ENCODE data around the gene MDM4. TPM values are rescaled to one million over a fixed set of nuclear protein-coding genes. Genes with fewer than 3 reads are reported as not detected.

MDM4 gene
- total RNA-seq, 6 experiments from 2014 or later, result 21.0 to 37.6 (median 25.3) TPM

DNA sequence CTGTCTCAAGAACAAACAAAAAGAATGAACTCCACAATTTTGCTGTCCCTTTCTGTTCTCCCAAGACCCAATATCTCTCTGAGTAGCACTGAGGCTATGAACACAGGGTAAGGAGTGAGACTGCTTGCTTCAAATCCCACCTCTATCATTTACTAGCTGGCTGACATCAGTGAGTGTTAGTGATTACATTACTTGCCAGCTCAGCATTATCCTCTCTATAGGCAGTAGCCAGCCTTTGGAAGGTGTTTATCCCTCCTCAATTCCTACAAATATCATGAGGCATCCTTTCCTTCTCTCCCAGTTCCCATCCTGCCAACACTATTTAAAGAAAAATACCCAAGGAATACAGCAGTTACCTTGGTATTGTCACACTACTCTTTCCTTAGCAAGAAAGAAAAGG is 24.6 kb upstream of the MDM4 start:
- Histone ChIP-seq H3K4me3 (no peak overlapping the region), H3K9me3 (no peaks in the 10 kb centered on the region), H3K4me1 (peaks cover 0 to 16% (median 4%) of the 10 kb centered on the region in 4 donors), H3K27ac (no peak overlapping the region), H3K27me3 (no peaks in the 10 kb centered on the region), H3K36me3 (no peaks in the 10 kb centered on the region)
- no peak for ATAC-seq
- DNase-seq, result no peak
- TF ChIP-seq, protein P1, sequence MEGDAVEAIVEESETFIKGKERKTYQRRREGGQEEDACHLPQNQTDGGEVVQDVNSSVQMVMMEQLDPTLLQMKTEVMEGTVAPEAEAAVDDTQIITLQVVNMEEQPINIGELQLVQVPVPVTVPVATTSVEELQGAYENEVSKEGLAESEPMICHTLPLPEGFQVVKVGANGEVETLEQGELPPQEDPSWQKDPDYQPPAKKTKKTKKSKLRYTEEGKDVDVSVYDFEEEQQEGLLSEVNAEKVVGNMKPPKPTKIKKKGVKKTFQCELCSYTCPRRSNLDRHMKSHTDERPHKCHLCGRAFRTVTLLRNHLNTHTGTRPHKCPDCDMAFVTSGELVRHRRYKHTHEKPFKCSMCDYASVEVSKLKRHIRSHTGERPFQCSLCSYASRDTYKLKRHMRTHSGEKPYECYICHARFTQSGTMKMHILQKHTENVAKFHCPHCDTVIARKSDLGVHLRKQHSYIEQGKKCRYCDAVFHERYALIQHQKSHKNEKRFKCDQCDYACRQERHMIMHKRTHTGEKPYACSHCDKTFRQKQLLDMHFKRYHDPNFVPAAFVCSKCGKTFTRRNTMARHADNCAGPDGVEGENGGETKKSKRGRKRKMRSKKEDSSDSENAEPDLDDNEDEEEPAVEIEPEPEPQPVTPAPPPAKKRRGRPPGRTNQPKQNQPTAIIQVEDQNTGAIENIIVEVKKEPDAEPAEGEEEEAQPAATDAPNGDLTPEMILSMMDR (IDR thresholded peaks at IDR 0.05), result no peak
- no peak for TF ChIP-seq POLR2A (IDR thresholded peaks at IDR 0.05)
- intact Hi-C loops (cut with DNase I), result loop anchor here in 1 of 2 donors (5.0 kb wide), 1 partner anchor 44 kb away; no protein-coding TSS in a partner anchor

DNA sequence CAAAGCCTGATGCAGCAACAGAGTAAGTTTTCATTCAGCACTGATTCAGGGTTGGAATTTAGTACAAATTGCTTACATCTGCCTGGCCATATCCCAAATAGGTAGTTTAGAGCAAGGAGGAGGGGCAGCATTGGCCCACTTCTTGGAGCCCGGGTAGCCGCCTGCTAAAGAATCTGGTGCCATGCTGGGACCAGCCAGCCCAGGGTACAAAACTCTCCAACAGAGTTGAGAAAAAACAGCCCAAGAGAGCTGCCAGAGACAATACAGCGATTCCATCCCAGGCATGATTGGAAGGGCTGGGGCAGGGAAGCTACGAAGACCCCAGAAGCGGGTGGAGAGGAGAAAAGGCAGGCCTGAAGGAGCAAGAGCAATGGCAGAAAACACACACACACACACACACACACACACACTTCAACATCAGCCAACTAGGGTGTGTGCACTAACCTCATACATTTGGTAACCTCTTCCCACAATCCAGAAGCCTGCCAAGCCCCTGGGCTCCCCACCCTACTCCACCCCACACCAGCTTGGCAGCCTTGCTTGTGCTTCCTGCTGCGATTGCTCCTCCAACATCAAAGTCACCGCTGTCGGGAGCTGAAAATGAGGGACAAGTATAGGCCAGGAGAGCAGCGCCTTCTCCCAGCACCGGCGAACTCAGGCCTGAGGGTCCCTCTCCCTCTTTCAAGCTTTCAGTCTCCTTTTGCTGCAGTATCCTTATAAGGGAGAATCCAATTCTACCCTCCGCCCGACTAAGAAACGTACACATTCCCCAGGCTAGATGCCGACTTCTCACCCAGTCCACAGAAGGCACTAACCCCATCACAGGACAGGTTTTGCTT is 22.8 kb upstream of the MDM4 start:
- Histone ChIP-seq H3K9me3 (no peaks in the 10 kb centered on the region), H3K4me3 (peak overlapping the region; percentile 74 to 82 (median 81)), H3K27me3 (no peaks in the 10 kb centered on the region), H3K27ac (peak overlapping the region; percentile 80 to 93 (median 87)), H3K4me1 (peaks cover 0 to 13% (median 4%) of the 10 kb centered on the region in 4 donors), H3K36me3 (no peaks in the 10 kb centered on the region)
- ATAC-seq (peak; percentile 24 to 57 (median 48)), DNase-seq (peak; percentile 60 to 84 (median 73))
- WGBS (ENCODE audit: insufficient coverage, low coverage, low lambda C conversion rate, missing lambda C conversion rate), result 3% methylated on average over 14 of the region's 15 CpGs
- TF ChIP-seq POLR2A (IDR thresholded peaks at IDR 0.05), result no peak
- TF ChIP-seq, protein P1 (IDR thresholded peaks at IDR 0.05), result no peak
- intact Hi-C loops (cut with DNase I), result loop anchor here in 1 of 2 donors (5.0 kb wide), 1 partner anchor 46 kb away; no protein-coding TSS in a partner anchor

DNA sequence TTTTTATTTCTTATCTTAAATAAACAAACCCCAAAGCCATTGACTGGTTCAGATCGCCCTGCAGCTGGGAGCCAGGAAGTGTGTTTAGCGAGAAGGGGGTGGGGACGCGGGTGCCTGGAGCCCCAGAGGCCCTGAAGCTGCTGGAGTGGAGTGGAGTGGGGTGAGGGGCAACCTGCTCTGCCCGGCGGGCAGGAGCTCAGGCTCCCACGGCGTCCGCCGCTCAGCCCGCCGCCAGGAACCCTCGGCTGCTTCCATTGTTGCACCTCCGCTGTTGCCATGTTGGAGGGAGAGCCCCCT is 22.3 kb upstream of the MDM4 start:
- peaks cover 0 to 13% (median 4%) of the 10 kb centered on the region in 4 donors for H3K4me1 ChIP-seq
- H3K9me3 ChIP-seq, result no peaks in the 10 kb centered on the region
- ATAC-seq (peak; percentile 77 to 84 (median 82)), DNase-seq (peak; percentile 80 to 89 (median 86))
- H3K36me3 ChIP-seq, result no peaks in the 10 kb centered on the region
- H3K4me3 ChIP-seq, result peak overlapping the region; percentile 74 to 82 (median 81)
- no peak for TF ChIP-seq POLR2A (IDR thresholded peaks at IDR 0.05)
- TF ChIP-seq, protein P1 (IDR thresholded peaks at IDR 0.05), result no peak
- H3K27me3 ChIP-seq, result no peaks in the 10 kb centered on the region
- 0% methylated on average over 8 of the region's 14 CpGs for WGBS (ENCODE audit: insufficient coverage, low coverage, low lambda C conversion rate, missing lambda C conversion rate)
- peak overlapping the region; percentile 80 to 93 (median 87) for H3K27ac ChIP-seq
- intact Hi-C loops (cut with DNase I), result loop anchor here in 1 of 2 donors (5.0 kb wide), 1 partner anchor 47 kb away; no protein-coding TSS in a partner anchor

DNA sequence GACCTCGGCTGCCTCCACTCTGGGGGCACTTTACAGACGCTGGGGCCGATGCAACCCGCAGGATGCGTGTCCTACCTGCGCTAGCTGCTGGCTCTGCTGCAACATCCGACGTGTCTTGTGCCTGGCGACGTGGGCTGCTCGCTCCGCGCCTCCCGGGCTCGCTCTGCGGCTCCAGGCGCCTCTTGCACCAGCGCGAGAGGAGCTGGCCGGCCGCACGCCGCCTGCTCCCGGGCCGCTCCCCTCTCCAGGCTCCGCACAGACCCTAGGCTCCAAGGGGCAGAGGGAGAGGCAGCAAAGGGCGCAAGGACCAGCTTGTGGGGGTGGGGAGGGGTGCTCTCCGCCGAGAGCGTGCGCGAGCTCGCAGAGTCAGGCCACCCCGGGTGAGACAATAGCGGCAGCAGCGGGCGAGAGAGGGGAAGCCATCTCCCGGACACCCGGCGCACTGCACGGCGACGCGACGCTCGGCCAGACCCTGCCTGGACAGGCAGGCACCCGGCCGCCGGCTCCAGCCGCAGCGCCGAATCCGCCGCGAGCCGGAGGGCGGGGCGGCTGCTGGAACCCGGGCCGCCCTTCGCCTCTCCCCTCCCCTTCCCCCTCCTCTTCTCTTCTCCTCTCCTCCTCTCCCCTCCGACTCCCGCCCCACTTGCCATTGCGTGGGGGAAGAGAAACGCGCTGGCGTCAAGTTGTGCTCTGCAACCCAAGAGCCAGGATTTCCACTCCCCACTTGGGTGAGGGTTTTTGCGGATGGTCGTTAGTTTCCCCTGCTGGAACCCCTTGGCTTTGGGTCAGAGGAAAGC is 21.7 kb upstream of the MDM4 start, which contains the start of gene PIK3C2B:
PIK3C2B (minus strand) TSS at position 525 of the 797 bp plus-strand sequence. CDS start 25,003 bp downstream, outside the sequence.
- H3K27me3 ChIP-seq, result no peaks in the 10 kb centered on the region
- peak; percentile 86 to 92 (median 88) for ATAC-seq
- H3K4me1 ChIP-seq, result peaks cover 0 to 13% (median 4%) of the 10 kb centered on the region in 4 donors
- peak; percentile 85 to 89 (median 88) for DNase-seq
- H3K4me3 ChIP-seq, result peak within 1 kb of the TSS; percentile 74 to 82 (median 81)
- intact Hi-C loops (cut with DNase I), result loop anchor here in 1 of 2 donors (5.0 kb wide), 1 partner anchor 47 kb away; no protein-coding TSS in a partner anchor
- peak within 1 kb of the TSS; percentile 80 to 93 (median 87) for H3K27ac ChIP-seq
- no peaks in the 10 kb centered on the region for H3K9me3 ChIP-seq
- 0% methylated on average over 24 of the region's 69 CpGs for WGBS (ENCODE audit: insufficient coverage, low coverage, low lambda C conversion rate, missing lambda C conversion rate)
- TF ChIP-seq POLR2A (IDR thresholded peaks at IDR 0.05), result peak; percentile 76
- TF ChIP-seq, protein P1 (IDR thresholded peaks at IDR 0.05), result peak; percentile 39 to 63 (median 44)
- no peaks in the 10 kb centered on the region for H3K36me3 ChIP-seq
